ENCODE measurements around the gene DMAC2L. TPM values are rescaled to one million over a fixed set of nuclear protein-coding genes. Genes with fewer than 3 reads are reported as not detected.

The DMAC2L gene
- total RNA-seq, 2 experiments from 2014 or later = 13.8 to 33.0 TPM

DNA sequence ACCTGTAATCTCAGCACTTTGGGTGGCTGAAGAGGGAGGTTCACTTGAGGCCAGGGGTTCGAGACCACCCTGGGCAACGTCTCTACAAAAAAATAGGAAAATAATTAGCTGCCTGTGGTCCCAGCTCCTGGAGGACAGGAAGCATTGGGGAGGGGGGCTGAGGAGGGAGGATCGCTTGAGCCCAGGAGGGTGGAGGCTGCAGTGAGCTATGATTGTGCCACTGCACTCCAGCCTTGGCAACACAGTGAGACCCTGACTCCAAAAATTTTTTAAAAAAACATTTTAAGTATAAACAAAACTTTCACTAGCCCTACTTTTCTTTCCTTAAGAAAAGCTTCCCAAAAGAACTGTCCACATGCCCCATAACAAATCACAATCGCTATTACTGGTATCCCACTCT is 1.7 kb upstream of the DMAC2L start:
- H3K79me2 ChIP-seq (ENCODE audit: insufficient read depth, low read depth, low read length) = peaks cover 28% of the 10 kb centered on the region; the same call in 1 of the 2 replicates

GRCh38 chr14:50311337-50311971 is 670 bp upstream of the DMAC2L start:
- H3K4me3 ChIP-seq (ENCODE audit: low read depth, low read length, poor library complexity, severe bottlenecking) = peak overlapping the region; percentile 73
- peaks cover 10% of the 10 kb centered on the region; the same call in 1 of the 2 replicates for H3K9me3 ChIP-seq (ENCODE audit: low read length)
- H3K36me3 ChIP-seq (ENCODE audit: insufficient read depth, low read length) = peaks cover 14% of the 10 kb centered on the region
- H3K27ac ChIP-seq (ENCODE audit: low read depth, low read length, poor library complexity, severe bottlenecking) = peak overlapping the region; percentile 77
- peak overlapping the region; percentile 91 for H3K4me2 ChIP-seq (ENCODE audit: low read length)
- POLR2A ChIA-PET = interaction anchor here (0.7 to 3.1 kb wide), 10 partner anchors 10 to 512 kb away, joined by 3 to 12 read pairs (median 4); partner anchors contain the start of gene VCPKMT
- H4K20me1 ChIP-seq (ENCODE audit: insufficient read depth, low read length) = no peaks in the 10 kb centered on the region
- CTCF ChIA-PET (ENCODE audit: unreplicated experiment) = interaction anchor here (0.6 kb wide), 1 partner anchor 86 kb away, joined by 3 read pairs; no protein-coding TSS in a partner anchor
- H3K9me2 ChIP-seq (ENCODE audit: insufficient read depth, low read length) = no peaks in the 10 kb centered on the region
- peak; percentile 62 for TF ChIP-seq CTCF (conservative IDR thresholded peaks at IDR 0.05; ENCODE audit: low read length)
- no peak for TF ChIP-seq EZH2phosphoT487 (IDR thresholded peaks at IDR 0.05; ENCODE audit: borderline replicate concordance, low read depth, low read length)
- H3K4me1 ChIP-seq (ENCODE audit: insufficient read depth, low read length, poor library complexity, severe bottlenecking) = peaks cover 16% of the 10 kb centered on the region
- peaks cover 28% of the 10 kb centered on the region; the same call in 1 of the 2 replicates for H3K79me2 ChIP-seq (ENCODE audit: insufficient read depth, low read depth, low read length)
- BruUV-seq (replicated peaks) = TSS peak; percentile 81
- intact Hi-C loops (cut with micrococcal nuclease; ENCODE audit: unreplicated experiment) = loop anchor here (5.0 to 10.0 kb wide), 4 partner anchors 51 to 679 kb away; no protein-coding TSS in a partner anchor
- peak overlapping the region; percentile 87 for H2AFZ ChIP-seq (ENCODE audit: low read length)
- no peak for DNase-seq (ENCODE audit: low spot score)

More for the DNA sequence above, 1.7 kb upstream of the DMAC2L start:
- Histone ChIP-seq H4K20me1 (ENCODE audit: insufficient read depth, low read length) (no peaks in the 10 kb centered on the region), H3K4me3 (ENCODE audit: low read depth, low read length, poor library complexity, severe bottlenecking) (peak overlapping the region; percentile 73), H3K4me1 (ENCODE audit: insufficient read depth, low read length, poor library complexity, severe bottlenecking) (peaks cover 16% of the 10 kb centered on the region), H2AFZ (ENCODE audit: low read length) (no peak overlapping the region), H3K9me2 (ENCODE audit: insufficient read depth, low read length) (no peaks in the 10 kb centered on the region), H3K36me3 (ENCODE audit: insufficient read depth, low read length) (peaks cover 14% of the 10 kb centered on the region), H3K4me2 (ENCODE audit: low read length) (peak overlapping the region; percentile 91), H3K9me3 (ENCODE audit: low read length) (peaks cover 10% of the 10 kb centered on the region; the same call in 1 of the 2 replicates), H3K27ac (ENCODE audit: low read depth, low read length, poor library complexity, severe bottlenecking) (no peak overlapping the region)
- no TSS peak for BruUV-seq (replicated peaks)
- ChIA-PET CTCF (ENCODE audit: unreplicated experiment) (no interaction called here), POLR2A (interaction anchor here (0.6 to 3.1 kb wide), 5 partner anchors 14 to 193 kb away, joined by 3 to 12 read pairs (median 3); partner anchors contain the start of gene VCPKMT)
- DNase-seq (ENCODE audit: low spot score) = no peak
- TF ChIP-seq CTCF (conservative IDR thresholded peaks at IDR 0.05; ENCODE audit: low read length) (no peak), EZH2phosphoT487 (IDR thresholded peaks at IDR 0.05; ENCODE audit: borderline replicate concordance, low read depth, low read length) (no peak)
- intact Hi-C loops (cut with micrococcal nuclease; ENCODE audit: unreplicated experiment) = loop anchor here (5.0 to 10.0 kb wide), 4 partner anchors 52 to 678 kb away; no protein-coding TSS in a partner anchor
